Iris pigment epithelial cell (primary cell): ENCODE measurements around the gene CDH12.
A peak's percentile ranks its signal among the peaks of the same experiment; 100 is the strongest.
"Not testable (repeated sequence)": the region's sequence is repeated elsewhere in the genome, so short reads cannot be mapped to it uniquely, and the experiment has no call there.

ENCODE experiments used
- DNase-seq: peaks from one replicate; pipeline ENCODE4 v3.0.0-alpha.2; 2011; ENCODE audit warnings: low read depth

The CDH12 gene

DNA sequence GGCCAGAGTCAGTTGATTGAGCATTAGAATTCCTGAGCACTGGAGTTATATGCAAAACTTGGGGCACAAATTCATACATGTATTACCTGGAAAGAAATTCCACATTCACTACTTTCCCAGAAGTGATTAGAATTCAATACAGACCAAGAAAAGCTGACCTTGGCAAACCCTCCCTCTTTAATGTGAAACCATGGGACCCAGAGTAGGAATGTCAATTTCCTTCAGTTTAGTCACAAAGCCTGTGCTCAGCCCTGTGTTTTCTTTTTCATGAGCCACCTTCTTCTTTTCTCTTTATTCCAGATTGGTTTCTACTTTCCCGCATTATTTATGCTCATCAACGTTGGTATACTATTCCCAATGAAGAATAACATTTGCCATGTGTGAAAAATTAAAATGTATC lies 420.2 kb downstream of the CDH12 start:
- DNase-seq, result no peak

GRCh38 chr5:22431840-22432239 lies 421.3 kb downstream of the CDH12 start:
- DNase-seq, result peak; percentile 1

- DNase-seq, result no peak
Measured at GRCh38 chr5:22431406-22431805, 421.7 kb downstream of the CDH12 start.

DNA sequence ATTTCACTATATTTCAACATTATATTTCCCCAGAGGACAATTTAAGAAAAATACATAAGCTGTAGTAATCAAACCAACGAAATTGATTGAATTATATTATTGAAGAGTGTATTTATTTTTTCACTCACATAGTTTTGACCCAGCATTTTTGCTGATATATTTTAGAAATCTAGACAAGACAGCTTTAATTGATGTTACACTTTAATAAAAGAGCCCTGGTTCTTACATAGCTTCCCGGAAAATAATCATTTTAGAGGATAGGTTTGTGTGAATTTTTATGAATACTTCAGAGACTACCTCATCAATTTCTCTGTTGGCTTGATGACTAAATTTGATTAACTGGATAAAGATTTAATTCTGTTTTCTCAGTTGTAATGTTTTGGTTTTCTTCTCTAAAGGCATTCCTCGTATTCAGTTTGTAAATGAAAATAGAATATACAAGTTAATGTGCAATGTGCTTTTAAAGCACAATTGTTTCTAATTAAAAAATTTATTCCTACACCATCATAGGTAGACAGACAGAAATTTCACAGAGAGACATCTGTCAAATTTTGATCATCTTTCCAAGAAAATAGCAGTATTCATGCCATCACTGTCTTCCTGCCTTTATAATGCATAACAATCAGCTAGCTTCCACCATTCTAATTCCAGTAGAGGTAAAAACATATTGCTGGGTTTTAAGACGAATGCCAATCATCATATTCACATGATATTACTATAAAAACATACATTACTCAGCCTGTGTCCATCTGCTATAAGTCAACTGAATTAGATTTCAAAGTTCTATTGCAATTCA lies 441.4 kb downstream of the CDH12 start:
- DNase-seq, result no peak

DNA sequence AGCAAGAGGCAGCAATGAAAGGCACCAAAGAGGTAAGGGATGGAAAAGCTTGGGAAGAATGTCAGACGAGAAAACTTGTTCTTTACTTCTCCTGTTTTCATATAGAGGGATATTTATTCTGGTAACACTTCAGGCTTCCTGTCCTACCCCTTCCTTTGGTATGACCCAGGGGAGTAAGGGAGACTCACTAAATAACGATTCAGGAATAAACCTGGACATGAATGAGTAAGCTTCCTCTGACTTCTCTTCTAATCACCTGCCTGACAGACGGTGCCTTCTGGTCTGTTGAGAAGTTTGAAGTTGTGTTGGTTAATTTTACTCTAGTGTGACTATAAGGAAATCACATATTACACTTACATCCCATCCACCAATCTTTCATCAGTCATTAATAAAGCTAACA lies 461.2 kb downstream of the CDH12 start:
- no peak for DNase-seq

DNA sequence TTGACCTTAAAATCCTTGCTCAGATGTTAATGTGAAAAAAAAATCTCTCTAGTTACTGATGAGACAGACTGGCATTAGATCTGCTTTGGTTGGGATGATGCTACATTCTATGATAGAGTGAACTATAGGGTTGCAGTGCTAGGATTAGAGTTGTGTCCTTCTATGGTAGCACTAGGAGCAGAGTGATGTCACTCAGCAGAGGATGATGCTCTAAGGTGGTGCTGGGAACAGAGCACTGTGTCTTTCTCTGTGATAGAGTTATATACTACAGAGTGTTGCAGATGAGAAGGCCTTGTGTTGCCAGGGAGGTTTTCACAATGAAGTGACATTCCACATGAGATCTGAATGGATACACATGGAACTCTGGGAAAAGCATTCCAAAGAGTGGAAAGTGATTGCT lies 462.3 kb downstream of the CDH12 start:
- no peak for DNase-seq

- no peak for DNase-seq
Measured at GRCh38 chr5:22372826-22373660, 480.1 kb downstream of the CDH12 start.

DNA sequence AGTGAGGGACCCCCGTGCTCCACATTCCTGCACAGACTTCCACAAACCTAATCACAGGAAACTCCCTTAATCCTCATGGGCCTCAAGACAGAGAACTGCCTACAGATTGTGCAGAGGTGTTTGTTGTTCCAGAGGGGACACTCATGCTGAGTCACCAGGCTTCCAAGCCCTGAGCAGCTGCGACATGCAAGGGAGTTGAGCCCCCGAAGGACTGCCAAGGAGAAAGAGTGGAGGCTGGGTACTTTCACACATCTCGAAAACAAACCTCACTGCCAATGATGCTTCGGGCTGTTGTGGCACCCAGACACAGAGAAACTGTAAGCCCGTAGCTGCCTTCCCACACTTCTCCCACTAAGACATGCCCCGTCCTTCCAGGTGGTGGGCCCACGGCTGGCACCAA lies 480.8 kb downstream of the CDH12 start:
- DNase-seq, result peak; percentile 55

- DNase-seq, result no peak
Measured at GRCh38 chr5:22354956-22355355, 498.2 kb downstream of the CDH12 start.

DNA sequence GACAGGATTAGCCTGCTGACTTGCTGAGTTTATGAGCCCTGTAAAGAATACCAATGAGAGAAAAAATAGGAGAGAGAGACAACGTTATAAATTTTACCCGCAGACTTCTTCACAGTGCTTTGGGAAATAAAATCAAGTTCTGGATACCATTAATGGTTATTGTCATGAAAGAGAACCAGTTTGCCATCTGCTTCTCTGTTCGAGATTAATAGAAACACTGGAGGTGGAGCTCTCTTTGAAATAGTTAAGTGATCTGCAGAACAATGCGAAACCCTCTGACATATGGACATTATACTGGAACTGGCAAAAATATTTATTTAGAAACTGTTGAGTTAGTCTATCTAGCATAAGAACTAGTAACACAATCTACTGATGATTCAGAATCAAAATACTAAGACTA lies 500.7 kb downstream of the CDH12 start:
- no peak for DNase-seq

- no peak for DNase-seq
Measured at GRCh38 chr5:22351178-22351577, 502.0 kb downstream of the CDH12 start.

GRCh38 chr5:22348027-22348426 lies 505.1 kb downstream of the CDH12 start:
- DNase-seq, result no peak

DNA sequence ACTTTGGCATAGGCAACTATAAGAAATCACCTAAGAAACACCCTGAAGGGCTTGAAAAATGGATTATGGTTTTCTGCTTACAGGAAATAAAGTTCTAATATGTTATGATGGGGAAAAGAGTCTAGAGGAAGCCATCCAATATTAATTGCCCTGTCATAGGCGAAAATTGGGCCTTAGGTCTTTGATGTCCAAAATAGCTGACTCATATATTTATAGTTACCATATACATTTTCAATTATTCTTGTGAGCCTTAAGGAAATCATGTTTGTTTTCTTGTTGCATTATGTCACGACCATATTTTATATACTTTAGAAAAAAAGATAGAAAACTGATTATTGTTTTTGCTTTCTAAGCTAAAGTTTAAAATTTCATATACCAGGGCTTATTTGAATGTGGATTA lies 509.1 kb downstream of the CDH12 start:
- no peak for DNase-seq

- no peak for DNase-seq
Measured at GRCh38 chr5:22341406-22341805, 511.7 kb downstream of the CDH12 start.

- DNase-seq, result not testable (repeated sequence)
Measured at GRCh38 chr5:22332949-22333348, 520.2 kb downstream of the CDH12 start.

GRCh38 chr5:22329683-22330082 lies 523.5 kb downstream of the CDH12 start:
- DNase-seq, result no peak

DNA sequence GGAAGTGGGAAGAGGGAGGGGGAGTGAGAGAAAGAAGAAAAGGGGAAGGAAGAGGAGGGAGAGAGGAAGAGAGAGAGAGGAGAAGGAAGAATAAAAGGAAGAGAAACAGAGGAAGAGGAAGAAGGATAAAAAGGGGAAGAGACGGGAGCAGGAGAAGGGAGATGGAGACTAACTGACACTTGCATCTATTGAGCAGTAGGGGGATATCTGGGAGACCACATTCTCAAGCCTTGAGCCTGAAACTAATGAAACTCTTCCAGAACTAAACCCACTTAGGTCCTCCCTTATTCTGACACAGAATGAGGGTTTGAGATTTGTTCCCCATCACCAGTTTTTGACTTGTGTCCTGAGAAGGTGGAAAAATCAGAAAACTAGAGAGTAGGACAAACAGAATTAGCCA lies 533.3 kb downstream of the CDH12 start:
- DNase-seq, result no peak

DNA sequence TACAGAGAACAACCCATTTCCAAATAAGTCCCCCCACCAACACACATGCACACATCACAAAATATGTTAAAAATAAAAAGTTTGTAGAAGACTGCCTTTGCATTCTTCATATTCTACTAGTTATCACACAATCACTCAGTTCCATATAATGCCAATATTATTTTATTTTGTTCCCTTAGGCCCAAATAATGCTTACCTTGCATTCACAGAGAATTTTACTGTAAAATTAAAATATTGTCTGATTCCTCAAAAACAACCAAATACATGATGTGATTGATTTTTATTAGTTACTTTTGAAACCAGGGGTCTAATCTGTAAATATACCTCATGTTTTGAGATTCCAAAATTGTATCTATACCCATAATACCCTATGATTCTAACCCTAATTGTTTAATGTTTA lies 536.9 kb downstream of the CDH12 start:
- no peak for DNase-seq

DNA sequence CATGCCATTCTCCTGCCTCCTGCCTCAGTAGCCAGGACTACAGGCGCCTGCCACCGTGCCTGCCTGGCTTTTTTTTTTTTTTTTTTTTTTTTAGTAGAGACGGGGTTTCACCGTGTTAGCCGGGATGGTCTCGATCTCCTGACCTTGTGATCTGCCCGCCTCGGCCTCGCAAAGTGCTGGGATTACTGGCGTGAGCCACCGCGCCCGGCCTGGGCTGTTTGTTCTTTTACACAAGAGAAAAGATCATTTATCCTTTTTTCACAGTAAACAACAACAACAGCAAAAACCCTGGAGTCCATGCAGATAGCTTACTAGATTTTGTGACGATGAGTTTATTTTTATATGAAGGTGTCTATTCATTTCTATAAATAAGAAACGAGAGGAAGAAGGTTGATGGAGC lies 538.1 kb downstream of the CDH12 start:
- DNase-seq, result not testable (repeated sequence)

DNA sequence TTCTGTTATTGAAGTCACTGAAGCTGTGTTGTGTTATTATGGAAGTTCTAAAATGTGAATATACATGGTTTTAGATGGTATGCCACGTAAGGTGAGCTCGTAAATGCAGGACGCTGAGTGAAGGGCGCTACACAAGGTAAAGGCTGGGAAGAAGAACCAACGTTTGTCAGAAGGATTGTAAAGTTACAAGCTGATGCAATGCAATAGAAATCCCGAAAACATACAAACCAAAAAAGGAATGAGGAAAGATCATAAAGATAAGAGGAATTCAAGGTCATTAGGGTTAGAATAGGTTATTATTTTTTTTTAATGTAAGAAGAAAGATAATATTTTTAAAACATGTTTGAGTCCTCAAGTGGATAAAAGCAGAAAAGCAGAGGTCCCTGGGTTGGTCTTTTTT lies 538.6 kb downstream of the CDH12 start:
- DNase-seq, result no peak

GRCh38 chr5:22306011-22306410 lies 547.1 kb downstream of the CDH12 start:
- DNase-seq, result no peak

GRCh38 chr5:22295832-22296231 lies 557.3 kb downstream of the CDH12 start:
- no peak for DNase-seq

GRCh38 chr5:22293147-22293546 lies 560.0 kb downstream of the CDH12 start:
- no peak for DNase-seq
